MM.1S (cell line): ENCODE data around the gene ZNF44.

ENCODE experiments used
- DNase-seq: peaks from one replicate; pipeline ENCODE4 v3.0.0-alpha.2; 2015
- H2AFZ ChIP-seq: fragments of 300-600 bp; sonication (generic); 2 replicates; pipeline ENCODE4 v1.6.0; 2016; ENCODE audit warnings: antibody characterized with exemption, low read length
- H3F3A ChIP-seq: fragments of 300-600 bp; sonication (generic); 2 replicates; pipeline ENCODE4 v1.6.1; 2016; ENCODE audit warnings: mild to moderate bottlenecking, antibody characterized with exemption, low read length, moderate library complexity, mixed read lengths; ENCODE audit not compliant: insufficient read depth
- H3K27ac ChIP-seq: fragments of 300-600 bp; sonication (generic); 2 replicates; pipeline ENCODE4 v1.5.1; 2016; ENCODE audit warnings: mild to moderate bottlenecking, low read length
- H3K27me3 ChIP-seq: fragments of 300-600 bp; sonication (generic); replicated peaks from 2 replicates; pipeline ENCODE4 v1.6.0; 2016; ENCODE audit warnings: low read length; ENCODE audit not compliant: insufficient read depth
- H3K36me3 ChIP-seq: fragments of 300-600 bp; sonication (generic); replicated peaks from 2 replicates; pipeline ENCODE4 v1.6.1; 2016; ENCODE audit warnings: mild to moderate bottlenecking, low read length, mixed read lengths; ENCODE audit not compliant: insufficient read depth
- H3K4me1 ChIP-seq: fragments of 300-600 bp; sonication (generic); 2 replicates; pipeline ENCODE4 v1.6.1; 2016; ENCODE audit warnings: low read length, mixed read lengths
- H3K4me2 ChIP-seq: fragments of 300-600 bp; sonication (generic); 2 replicates; pipeline ENCODE4 v1.6.0; 2016; ENCODE audit warnings: low read depth, low read length
- H3K4me3 ChIP-seq: fragments of 300-600 bp; sonication (generic); 2 replicates; pipeline ENCODE4 v1.5.1; 2016; ENCODE audit warnings: low read length, mixed read lengths
- H3K79me2 ChIP-seq: fragments of 300-600 bp; sonication (generic); 2 replicates; pipeline ENCODE4 v1.6.1; 2016; ENCODE audit warnings: mixed run types, low read length, mixed read lengths
- H3K9ac ChIP-seq: fragments of 300-600 bp; sonication (generic); 2 replicates; pipeline ENCODE4 v1.6.1; 2016; ENCODE audit warnings: low read length, mixed read lengths
- H3K9me2 ChIP-seq: fragments of 300-600 bp; sonication (generic); replicated peaks from 2 replicates; pipeline ENCODE4 v1.6.1; 2016; ENCODE audit warnings: mild to moderate bottlenecking, low read length, mixed read lengths; ENCODE audit not compliant: insufficient read depth
- H3K9me3 ChIP-seq: fragments of 300-600 bp; sonication (generic); replicated peaks from 2 replicates; pipeline ENCODE4 v1.6.1; 2016; ENCODE audit warnings: mild to moderate bottlenecking, low read length, mixed read lengths; ENCODE audit not compliant: insufficient read depth
- H4K20me1 ChIP-seq: fragments of 300-600 bp; sonication (generic); 2 replicates; pipeline ENCODE4 v1.6.1; 2016; ENCODE audit warnings: mild to moderate bottlenecking, low read length, moderate library complexity, mixed read lengths; ENCODE audit not compliant: insufficient read depth
- CTCF ChIP-seq: fragments of 300-600 bp; sonication (generic); IDR thresholded peaks from 2 replicates; pipeline ENCODE4 v1.5.1; 2016; ENCODE audit warnings: antibody characterized with exemption, low read length, mixed read lengths
- EZH2 ChIP-seq: fragments of 300-600 bp; sonication (generic); optimal IDR thresholded peaks from 2 replicates; pipeline ENCODE3; 2017; ENCODE audit warnings: low read depth, mild to moderate bottlenecking, antibody characterized with exemption, low read length, mixed read lengths
- EZH2phosphoT487 ChIP-seq: fragments of 300-600 bp; sonication (generic); IDR thresholded peaks from 2 replicates; pipeline ENCODE4 v1.6.1; 2018; ENCODE audit warnings: antibody characterized with exemption, low read length

The ZNF44 gene

GRCh38 chr19:12237143-12237839 lies 57.4 kb downstream of the ZNF44 start:
- no peak overlapping the region for H3K9ac ChIP-seq
- H3K79me2 ChIP-seq, result no peaks in the 10 kb centered on the region
- no peak overlapping the region for H3K4me2 ChIP-seq
- H3K27ac ChIP-seq, result no peak overlapping the region
- H3F3A ChIP-seq, result no peaks in the 10 kb centered on the region
- no peak overlapping the region for H2AFZ ChIP-seq
- H3K4me1 ChIP-seq, result no peaks in the 10 kb centered on the region
- H3K4me3 ChIP-seq, result no peak overlapping the region
- no peaks in the 10 kb centered on the region for H3K36me3 ChIP-seq
- no peaks in the 10 kb centered on the region for H4K20me1 ChIP-seq
- no peaks in the 10 kb centered on the region for H3K9me3 ChIP-seq
- DNase-seq, result no peak
- no peaks in the 10 kb centered on the region for H3K27me3 ChIP-seq
- TF ChIP-seq CTCF, result no peak
- no peak for TF ChIP-seq EZH2phosphoT487
- TF ChIP-seq EZH2, result no peak
- H3K9me2 ChIP-seq, result no peaks in the 10 kb centered on the region

- TF ChIP-seq EZH2, result no peak
- no peak for TF ChIP-seq CTCF
- Histone ChIP-seq H2AFZ (no peak overlapping the region), H3K36me3 (no peaks in the 10 kb centered on the region), H4K20me1 (no peaks in the 10 kb centered on the region), H3K4me2 (no peak overlapping the region), H3K9me3 (no peaks in the 10 kb centered on the region), H3K4me1 (no peaks in the 10 kb centered on the region), H3K9ac (no peak overlapping the region), H3K27me3 (no peaks in the 10 kb centered on the region), H3K9me2 (no peaks in the 10 kb centered on the region), H3F3A (no peaks in the 10 kb centered on the region), H3K79me2 (no peaks in the 10 kb centered on the region), H3K27ac (no peak overlapping the region), H3K4me3 (no peak overlapping the region)
- DNase-seq, result no peak
Measured at GRCh38 chr19:12232961-12233360, 61.7 kb downstream of the ZNF44 start.

GRCh38 chr19:12230751-12231733 lies 63.6 kb downstream of the ZNF44 start:
- no peak overlapping the region for H3K4me3 ChIP-seq
- H3K27ac ChIP-seq, result no peak overlapping the region
- H3K9ac ChIP-seq, result no peak overlapping the region
- no peaks in the 10 kb centered on the region for H3K79me2 ChIP-seq
- H3K27me3 ChIP-seq, result no peaks in the 10 kb centered on the region
- no peak overlapping the region for H2AFZ ChIP-seq
- no peaks in the 10 kb centered on the region for H3K4me1 ChIP-seq
- DNase-seq, result no peak
- no peaks in the 10 kb centered on the region for H4K20me1 ChIP-seq
- H3K4me2 ChIP-seq, result no peak overlapping the region
- TF ChIP-seq EZH2phosphoT487 (no peak), EZH2 (no peak)
- H3K9me3 ChIP-seq, result no peaks in the 10 kb centered on the region
- no peaks in the 10 kb centered on the region for H3K36me3 ChIP-seq
- H3K9me2 ChIP-seq, result no peaks in the 10 kb centered on the region
- no peaks in the 10 kb centered on the region for H3F3A ChIP-seq
